GM21423 (cell line): ENCODE data around the gene EPB41L4B.
"Not testable (repeated sequence)": the region's sequence is repeated elsewhere in the genome, so short reads cannot be mapped to it uniquely, and the experiment has no call there.

ENCODE experiments used
- ATAC-seq: cut with Tn5 transposase; IDR thresholded peaks from one replicate; pipeline ENCODE4 v1.9.1; 2021; ENCODE audit warnings: mild to moderate bottlenecking, moderate library complexity; ENCODE audit not compliant: unreplicated experiment

Gene EPB41L4B

GRCh38 chr9:109301012-109301411 is 19.8 kb downstream of the EPB41L4B start:
- ATAC-seq = no peak

- ATAC-seq = no peak
Observed at GRCh38 chr9:109299891-109300290, 21.0 kb downstream of the EPB41L4B start.

- no peak for ATAC-seq
Observed at GRCh38 chr9:109297899-109298298, 23.0 kb downstream of the EPB41L4B start.

GRCh38 chr9:109295221-109296130 is 25.4 kb downstream of the EPB41L4B start:
- no peak for ATAC-seq

- no peak for ATAC-seq
Observed at GRCh38 chr9:109290385-109290784, 30.5 kb downstream of the EPB41L4B start.

- ATAC-seq = no peak
Observed at GRCh38 chr9:109289931-109290330, 30.9 kb downstream of the EPB41L4B start.

GRCh38 chr9:109289186-109289585 is 31.7 kb downstream of the EPB41L4B start:
- ATAC-seq = no peak

- no peak for ATAC-seq
Observed at GRCh38 chr9:109286981-109287380, 33.9 kb downstream of the EPB41L4B start.

GRCh38 chr9:109286571-109286977 is 34.3 kb downstream of the EPB41L4B start:
- ATAC-seq = no peak

GRCh38 chr9:109283672-109284071 is 37.2 kb downstream of the EPB41L4B start:
- ATAC-seq = not testable (repeated sequence)

GRCh38 chr9:109283012-109283411 is 37.8 kb downstream of the EPB41L4B start:
- no peak for ATAC-seq

GRCh38 chr9:109282302-109282701 is 38.6 kb downstream of the EPB41L4B start:
- ATAC-seq = no peak

GRCh38 chr9:109281518-109281917 is 39.3 kb downstream of the EPB41L4B start:
- ATAC-seq = no peak

GRCh38 chr9:109278848-109279247 is 42.0 kb downstream of the EPB41L4B start:
- ATAC-seq = no peak

- no peak for ATAC-seq
Observed at GRCh38 chr9:109278216-109278615, 42.6 kb downstream of the EPB41L4B start.

GRCh38 chr9:109277451-109277850 is 43.4 kb downstream of the EPB41L4B start:
- ATAC-seq = no peak

- no peak for ATAC-seq
Observed at GRCh38 chr9:109276469-109277440, 44.1 kb downstream of the EPB41L4B start.

- ATAC-seq = no peak
Observed at GRCh38 chr9:109274884-109275730, 45.8 kb downstream of the EPB41L4B start.

GRCh38 chr9:109273869-109274268 is 47.0 kb downstream of the EPB41L4B start:
- no peak for ATAC-seq

GRCh38 chr9:109272745-109273144 is 48.1 kb downstream of the EPB41L4B start:
- no peak for ATAC-seq

GRCh38 chr9:109272045-109272444 is 48.8 kb downstream of the EPB41L4B start:
- ATAC-seq = no peak
